Pancreas (tissue), 10 donors: ENCODE data around the gene ADNP2. TPM values are rescaled to one million over a fixed set of nuclear protein-coding genes. Genes with fewer than 3 reads are reported as not detected.

Experiments used
- ATAC-seq, 4 donors: fragments of 200-7000 bp; cut with Tn5 transposase; one replicate each; pipeline versions ENCODE4 v1.8.0 to v1.9.1; 2020; ENCODE audit warnings: mild to moderate bottlenecking in 4 of 4, moderate library complexity in 4 of 4
- DNase-seq, 6 donors: peaks; one replicate each; pipeline ENCODE4 v3.0.0-alpha.2; 2020
- FAIRE-seq: peaks from 2 replicates; lab custom pipeline; 2012; peaks lifted over from hg19 to GRCh38; lab: Jason Lieb, UNC
- H3K27ac ChIP-seq, 4 donors: fragments of 200-600 bp; sonication (generic); 1 replicate in 3 of 4; 2 replicates in 1 of 4; pipeline versions ENCODE4 v1.5.0 to v1.8.0; 2020
- H3K27me3 ChIP-seq, 4 donors: fragments of 200-600 bp; one replicate each; pipeline ENCODE4 v1.8.0; 2021
- H3K36me3 ChIP-seq, 3 donors: fragments of 200-600 bp; sonication (generic) in 1 of 3; one replicate each; pipeline versions ENCODE4 v1.5.0 to v1.8.0; 2020 to 2021
- H3K4me1 ChIP-seq, 3 donors: fragments of 200-600 bp; one replicate each; pipeline ENCODE4 v1.8.0; 2021
- H3K4me3 ChIP-seq, 4 donors: fragments of 200-600 bp; sonication (generic) in 2 of 4; one replicate each; pipeline versions ENCODE4 v1.5.0 to v1.8.0; 2020 to 2021
- H3K9me3 ChIP-seq, 4 donors: fragments of 200-600 bp; one replicate each; pipeline ENCODE4 v1.8.0; 2021
- WGBS, 2 donors: extraction: QIAGEN DNeasy Blood & Tissue Kit; methylation state at CpG; one replicate each; pipeline ENCODE4 v1.1.7; 2013; 5-methylcytosine and 5-hydroxymethylcytosine counted together
- intact Hi-C, 3 donors: fragments of 100-400 bp; cut with DNase I; formaldehyde crosslinking; loops; one replicate each; pipeline versions ENCODE4 v1.11.1 to v1.14.2; 2022
- polyA plus RNA-seq, 2 donors: library from polyadenylated mRNA; stranded (reverse); fragments of 200-250 nt; gene quantifications; one replicate each; pipeline ENCODE4 v1.2.3, GENCODE V29; 2013
- total RNA-seq, 6 donors: library from RNA; stranded (reverse); fragmentation: NEBNext Ultra II Directional in 4 of 6; extraction: Animal tissue kit (Norgen Biotek cat#: 25700) in 4 of 6; gene quantifications; one replicate each; pipeline versions ENCODE4 v1.2.1 to v1.2.4, GENCODE V29; 2021 to 2023
- TF ChIP-seq, protein P1 (sequence below), 4 donors: fragments of 200-600 bp; sonication (generic) in 3 of 4; IDR thresholded peaks; one replicate each; pipeline versions ENCODE4 v1.5.0 to v1.8.0; 2021; ENCODE audit warnings: antibody characterized with exemption in 4 of 4
- donor health status: healthy with polysubstance abuse.
- donor health status: DM: no; HTN: no; CAD: no; lungs with moderate emphysema.
- donor health status: DM: no; HTN: no; CAD: no.
- donor health status: control.
- donor health status: control.
- donor health status: Bipolar disorder and iron deficiency.
- donor health status: DM: yes; HTN: yes; CAD: no.
- donor health status: DM: no; HTN: no; CAD: no.
- donor health status: DM: no; HTN: no; CAD: no.
- donor health status: DM: yes; HTN: yes; CAD: no.

The ADNP2 gene
- total and polyA plus RNA-seq, 8 donors: 4.2 to 8.4 (median 6.9) TPM

DNA sequence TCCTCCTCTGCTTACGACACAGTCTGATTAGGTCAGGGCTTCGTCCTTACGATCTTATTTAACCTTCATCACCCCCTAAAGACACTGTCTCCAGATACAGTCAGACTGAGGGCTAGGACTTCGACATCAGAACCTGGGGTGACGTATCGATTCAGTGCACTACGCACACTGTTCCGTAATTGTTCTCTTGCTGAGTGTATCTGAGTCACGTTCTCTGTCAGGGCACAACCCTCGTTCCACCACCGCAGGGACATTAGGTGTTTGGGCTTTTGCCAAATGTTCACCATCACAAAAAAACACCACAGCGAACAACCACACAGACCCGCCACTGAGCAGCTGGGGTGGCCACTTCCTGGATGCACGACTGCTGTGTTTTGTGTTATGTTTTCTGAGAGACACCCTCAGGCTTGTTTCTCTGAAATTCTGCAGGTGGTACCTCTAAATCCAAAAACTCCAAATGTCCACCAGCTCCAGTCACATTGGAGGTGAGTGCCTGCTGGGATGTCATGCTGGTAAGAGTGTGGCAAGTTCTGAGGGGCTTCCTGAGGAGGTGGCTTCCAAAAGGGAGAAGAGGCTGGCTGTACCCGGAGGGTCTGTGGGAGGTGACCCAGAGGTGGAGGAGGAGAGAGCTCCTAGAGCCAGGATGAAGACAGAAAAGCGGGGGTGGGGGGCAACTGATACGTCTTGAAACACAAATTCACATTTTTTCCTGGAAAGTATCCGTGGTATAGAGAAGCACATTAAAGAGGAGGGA is 66.6 kb downstream of the ADNP2 start:
- 77 to 90% methylated on average over 18 of the region's 18 CpGs for WGBS, 2 donors
- H3K4me3 ChIP-seq: no peak overlapping the region
- H3K4me1 ChIP-seq: no peaks in the 10 kb centered on the region
- no peak for FAIRE-seq
- H3K27ac ChIP-seq: no peak overlapping the region
- TF ChIP-seq, protein P1, sequence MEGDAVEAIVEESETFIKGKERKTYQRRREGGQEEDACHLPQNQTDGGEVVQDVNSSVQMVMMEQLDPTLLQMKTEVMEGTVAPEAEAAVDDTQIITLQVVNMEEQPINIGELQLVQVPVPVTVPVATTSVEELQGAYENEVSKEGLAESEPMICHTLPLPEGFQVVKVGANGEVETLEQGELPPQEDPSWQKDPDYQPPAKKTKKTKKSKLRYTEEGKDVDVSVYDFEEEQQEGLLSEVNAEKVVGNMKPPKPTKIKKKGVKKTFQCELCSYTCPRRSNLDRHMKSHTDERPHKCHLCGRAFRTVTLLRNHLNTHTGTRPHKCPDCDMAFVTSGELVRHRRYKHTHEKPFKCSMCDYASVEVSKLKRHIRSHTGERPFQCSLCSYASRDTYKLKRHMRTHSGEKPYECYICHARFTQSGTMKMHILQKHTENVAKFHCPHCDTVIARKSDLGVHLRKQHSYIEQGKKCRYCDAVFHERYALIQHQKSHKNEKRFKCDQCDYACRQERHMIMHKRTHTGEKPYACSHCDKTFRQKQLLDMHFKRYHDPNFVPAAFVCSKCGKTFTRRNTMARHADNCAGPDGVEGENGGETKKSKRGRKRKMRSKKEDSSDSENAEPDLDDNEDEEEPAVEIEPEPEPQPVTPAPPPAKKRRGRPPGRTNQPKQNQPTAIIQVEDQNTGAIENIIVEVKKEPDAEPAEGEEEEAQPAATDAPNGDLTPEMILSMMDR (IDR thresholded peaks at IDR 0.05): no peak
- intact Hi-C loops: no loop called here
- no peaks in the 10 kb centered on the region for H3K9me3 ChIP-seq
- no peak for ATAC-seq
- DNase-seq: no peak
- H3K27me3 ChIP-seq: no peaks in the 10 kb centered on the region
- H3K36me3 ChIP-seq: no peaks in the 10 kb centered on the region

DNA sequence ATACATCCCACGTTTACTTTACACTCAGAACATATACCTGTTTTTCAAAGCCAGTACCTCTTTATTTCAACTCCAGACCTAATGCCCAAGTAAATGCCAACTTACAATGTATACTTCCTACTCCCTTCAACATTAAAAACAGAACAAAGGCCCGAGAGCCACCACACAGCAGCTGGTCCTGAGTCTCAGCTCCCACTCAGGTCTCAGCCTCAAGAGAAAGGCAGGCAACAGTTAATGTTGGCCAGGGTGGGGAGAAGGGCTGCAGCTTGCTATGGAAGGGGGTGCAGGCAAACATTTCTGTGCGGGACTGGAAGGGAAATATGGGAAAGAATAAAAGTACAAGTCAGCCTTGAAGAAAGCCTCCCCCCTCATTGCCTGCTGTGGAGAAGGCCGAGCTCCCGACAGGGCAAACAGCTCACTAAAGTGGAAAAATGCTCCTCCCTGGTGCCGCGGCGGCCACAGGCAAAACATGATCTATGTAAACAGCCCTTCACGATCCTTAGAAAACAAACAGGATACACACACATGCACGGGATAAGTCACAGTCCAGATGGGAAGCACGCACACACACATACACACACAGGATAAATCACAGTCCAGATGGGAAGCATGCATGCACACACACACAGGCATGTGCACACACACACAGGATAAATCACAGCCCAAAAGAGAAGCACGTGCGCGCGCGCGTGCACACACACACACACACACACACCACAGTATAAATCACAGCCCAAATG is 67.4 kb downstream of the ADNP2 start:
- DNase-seq (no peak), FAIRE-seq (no peak), ATAC-seq (no peak)
- Histone ChIP-seq H3K4me3 (no peak overlapping the region), H3K4me1 (no peaks in the 10 kb centered on the region), H3K36me3 (no peaks in the 10 kb centered on the region), H3K9me3 (no peaks in the 10 kb centered on the region), H3K27ac (no peak overlapping the region), H3K27me3 (no peaks in the 10 kb centered on the region)
- 47 to 59% methylated on average over 17 of the region's 17 CpGs for WGBS, 2 donors
- TF ChIP-seq, protein P1 (IDR thresholded peaks at IDR 0.05): no peak
- intact Hi-C loops: no loop called here

DNA sequence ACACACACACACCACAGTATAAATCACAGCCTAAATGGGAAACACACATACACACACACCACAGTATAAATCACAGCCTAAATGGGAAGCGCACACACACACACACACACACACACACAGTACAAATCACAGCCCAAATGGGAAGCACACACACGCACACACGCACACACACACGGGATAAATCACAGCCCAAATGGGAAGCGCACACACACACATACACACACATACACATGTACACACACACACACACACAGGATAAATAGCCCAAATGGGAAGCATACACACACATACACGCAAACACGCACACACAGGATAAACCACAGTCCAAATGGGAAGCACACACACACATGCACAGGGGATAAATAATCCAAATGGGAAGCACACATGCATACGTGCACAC is 68.1 kb downstream of the ADNP2 start:
- no peak for FAIRE-seq
- TF ChIP-seq, protein P1 (IDR thresholded peaks at IDR 0.05): no peak
- Histone ChIP-seq H3K4me3 (no peak overlapping the region), H3K9me3 (no peaks in the 10 kb centered on the region), H3K36me3 (no peaks in the 10 kb centered on the region), H3K4me1 (no peaks in the 10 kb centered on the region), H3K27me3 (no peaks in the 10 kb centered on the region), H3K27ac (no peak overlapping the region)
- no peak for DNase-seq
- intact Hi-C loops: no loop called here
- no peak for ATAC-seq
- WGBS, 2 donors: 80 to 85% methylated on average over 8 of the region's 8 CpGs

DNA sequence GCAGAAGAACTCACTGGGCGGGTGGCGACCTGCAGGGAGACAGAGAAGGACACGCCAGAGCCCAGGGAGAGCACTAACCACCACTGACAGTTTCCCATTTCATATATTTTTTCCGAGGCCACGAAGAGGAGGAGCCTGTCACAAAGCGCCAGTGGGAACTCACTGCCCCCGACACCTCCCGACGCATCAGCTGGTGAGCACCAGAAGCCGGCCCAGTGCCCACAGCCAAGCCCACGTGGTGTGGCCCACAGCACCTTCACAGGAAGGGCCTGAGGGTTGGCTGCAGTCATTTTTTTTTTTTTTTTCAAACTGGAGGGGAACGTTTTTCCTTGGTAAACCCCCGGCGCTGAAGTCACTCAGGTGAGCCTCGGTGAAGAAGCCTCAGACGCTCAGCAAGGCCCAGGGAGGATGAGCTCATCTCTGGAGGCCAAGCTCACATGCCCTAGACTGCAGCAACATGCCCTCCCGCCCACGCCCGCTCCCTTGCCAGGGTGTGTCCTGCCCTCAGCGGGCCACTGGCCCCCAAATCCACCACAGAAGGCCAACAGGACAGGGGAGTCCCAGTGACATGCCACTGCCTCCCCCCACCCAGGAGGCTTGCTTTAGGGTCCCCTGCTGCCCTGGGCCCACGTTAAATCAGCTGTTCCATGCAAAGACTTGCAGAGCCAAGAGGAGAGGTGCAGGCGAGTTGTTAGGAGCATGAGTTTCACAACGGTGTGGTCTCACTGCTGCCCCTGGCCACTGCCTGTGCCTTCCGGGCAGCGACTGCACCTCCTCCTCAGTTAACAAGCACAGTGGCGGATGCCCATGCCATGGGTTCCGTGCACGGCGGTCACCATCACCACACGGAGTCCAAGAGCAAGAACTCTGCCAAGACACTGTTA is 70.1 kb downstream of the ADNP2 start:
- H3K27ac ChIP-seq: no peak overlapping the region

More for the DNA sequence above, 70.1 kb downstream of the ADNP2 start:
- H3K36me3 ChIP-seq: no peaks in the 10 kb centered on the region
- no peak overlapping the region for H3K4me3 ChIP-seq
- intact Hi-C loops: no loop called here
- 87 to 92% methylated on average over 30 of the region's 30 CpGs for WGBS, 2 donors
- TF ChIP-seq, protein P1 (IDR thresholded peaks at IDR 0.05): no peak
- H3K4me1 ChIP-seq: no peaks in the 10 kb centered on the region
- no peak for ATAC-seq
- H3K9me3 ChIP-seq: no peaks in the 10 kb centered on the region
- DNase-seq: no peak
- FAIRE-seq: no peak
- H3K27me3 ChIP-seq: no peaks in the 10 kb centered on the region
